ENCODE measurements around the gene KCNMA1.
A peak's percentile ranks its signal among the peaks of the same experiment; 100 is the strongest.

KCNMA1 gene

DNA sequence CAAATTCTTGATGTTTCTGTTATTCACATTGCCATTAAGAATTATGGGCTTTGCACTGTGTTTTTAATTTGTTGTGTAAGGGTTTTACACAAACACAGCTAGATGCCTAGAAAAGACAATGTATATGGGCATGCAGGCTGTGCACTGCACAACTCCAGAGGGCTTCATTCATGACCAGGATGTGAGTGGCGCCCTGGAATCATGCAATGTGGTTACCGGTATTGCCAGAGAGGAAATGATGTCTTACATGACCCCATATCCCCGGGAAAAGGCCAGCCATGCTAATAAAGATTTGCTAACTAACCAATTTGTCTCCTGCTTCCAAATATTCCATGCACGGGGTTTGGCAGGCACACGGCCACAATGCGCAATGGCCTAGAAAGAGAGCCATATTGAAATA, 16.9 kb downstream of the KCNMA1 start:
- Histone ChIP-seq H4K20me1 (peaks cover 0 to 82% (median 0%) of the 10 kb centered on the region in 11 experiments; a peak in 2 of 22 replicates), H3K27ac (no peak overlapping the region), H3K4me1 (peaks cover 54 to 67% (median 60%) of the 10 kb centered on the region in 10 experiments), H3K9ac (0 out of 22 replicates have a peak overlapping the region, but pooled peaks of 1 of the 11 experiments have one; percentile 21), H3K27me3 (no peaks in the 10 kb centered on the region), H3K4me2 (peak overlapping the region; percentile 28 to 75 (median 68)), H3K36me3 (no peaks in the 10 kb centered on the region; a peak in 1 of 22 replicates), H3K4me3 (no peak overlapping the region), H3K9me3 (replicated peaks in 1 of 11) (no peaks in the 10 kb centered on the region)
- no peak for TF ChIP-seq Cebpa-rat (IDR thresholded peaks at IDR 0.05)

DNA sequence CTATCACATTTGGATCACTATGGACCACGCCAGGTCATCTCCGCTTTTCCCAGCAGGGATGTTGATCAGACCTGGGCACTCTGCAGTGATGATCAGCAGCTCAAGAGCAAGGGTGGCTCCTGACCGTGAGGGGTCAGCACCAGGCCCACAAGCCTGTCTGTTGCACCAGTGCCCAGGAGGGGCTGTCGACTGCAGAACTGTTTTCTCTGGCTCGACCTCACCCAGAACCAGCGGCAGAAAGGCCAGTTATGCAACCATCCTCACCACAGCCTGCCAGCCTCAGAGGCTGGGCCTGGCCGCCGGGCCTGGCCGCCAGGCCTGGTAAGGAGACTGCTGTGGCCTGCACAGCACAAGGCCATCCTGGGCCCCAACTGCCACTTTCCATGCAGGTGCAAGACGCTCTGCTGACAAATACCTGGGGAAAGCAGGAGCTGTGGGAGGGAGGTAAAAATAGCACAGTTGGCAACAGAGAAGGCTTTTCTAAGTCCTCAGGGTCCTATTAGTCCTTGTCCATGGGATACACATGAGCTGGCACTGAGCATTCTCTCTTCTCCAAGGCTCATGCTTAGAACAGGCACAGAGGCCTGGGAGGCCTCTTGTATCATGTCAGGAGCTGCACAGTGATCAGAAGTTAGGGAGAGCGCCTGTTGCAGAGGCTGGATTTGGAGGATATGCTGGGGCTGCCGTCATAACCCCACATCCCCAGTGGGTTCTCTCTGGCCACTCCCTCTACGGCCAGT, 17.5 kb downstream of the KCNMA1 start:
- H3K4me1 ChIP-seq: peaks cover 48 to 61% (median 54%) of the 10 kb centered on the region in 10 experiments
- no peaks in the 10 kb centered on the region for H3K27me3 ChIP-seq
- H4K20me1 ChIP-seq: peaks cover 0 to 82% (median 0%) of the 10 kb centered on the region in 11 experiments; a peak in 2 of 22 replicates
- peak overlapping the region; percentile 28 to 75 (median 68) for H3K4me2 ChIP-seq
- H3K36me3 ChIP-seq: no peaks in the 10 kb centered on the region; a peak in 1 of 22 replicates
- no peaks in the 10 kb centered on the region for H3K9me3 ChIP-seq (replicated peaks in 1 of 11)
- H3K27ac ChIP-seq: no peak overlapping the region
- H3K4me3 ChIP-seq: no peak overlapping the region
- no peak for TF ChIP-seq Cebpa-rat (IDR thresholded peaks at IDR 0.05)
- peak overlapping the region in 1 of 11 experiments; percentile 21; a peak in 1 of 22 replicates for H3K9ac ChIP-seq

DNA sequence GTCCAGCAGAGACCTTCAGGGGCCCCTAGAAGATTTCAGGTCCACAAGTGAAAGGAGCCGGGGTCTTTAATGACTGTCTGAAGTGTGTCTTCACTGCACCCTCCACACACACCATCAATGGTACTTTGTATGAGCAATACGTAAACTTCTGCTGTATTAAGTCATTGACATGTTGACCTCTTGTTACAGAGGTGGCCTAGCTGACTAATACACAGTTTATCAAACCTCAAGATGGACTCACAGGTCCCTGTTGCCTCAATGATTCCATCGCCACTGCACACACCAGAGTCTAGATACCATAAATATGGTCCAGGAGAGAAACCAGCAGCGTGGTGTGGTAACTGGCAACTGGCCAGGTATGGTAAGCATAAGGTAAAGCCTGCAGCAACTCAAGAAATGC, 19.5 kb downstream of the KCNMA1 start:
- Histone ChIP-seq H3K4me3 (no peak overlapping the region), H3K9me3 (replicated peaks in 1 of 11) (no peaks in the 10 kb centered on the region), H3K9ac (no peak overlapping the region), H3K36me3 (no peaks in the 10 kb centered on the region), H3K27ac (no peak overlapping the region), H4K20me1 (peaks cover 0 to 95% (median 0%) of the 10 kb centered on the region in 11 experiments; a peak in 2 of 22 replicates), H3K4me1 (peaks cover 35 to 56% (median 42%) of the 10 kb centered on the region in 10 experiments), H3K4me2 (no peak overlapping the region), H3K27me3 (no peaks in the 10 kb centered on the region)
- no peak for TF ChIP-seq Cebpa-rat (IDR thresholded peaks at IDR 0.05)

DNA sequence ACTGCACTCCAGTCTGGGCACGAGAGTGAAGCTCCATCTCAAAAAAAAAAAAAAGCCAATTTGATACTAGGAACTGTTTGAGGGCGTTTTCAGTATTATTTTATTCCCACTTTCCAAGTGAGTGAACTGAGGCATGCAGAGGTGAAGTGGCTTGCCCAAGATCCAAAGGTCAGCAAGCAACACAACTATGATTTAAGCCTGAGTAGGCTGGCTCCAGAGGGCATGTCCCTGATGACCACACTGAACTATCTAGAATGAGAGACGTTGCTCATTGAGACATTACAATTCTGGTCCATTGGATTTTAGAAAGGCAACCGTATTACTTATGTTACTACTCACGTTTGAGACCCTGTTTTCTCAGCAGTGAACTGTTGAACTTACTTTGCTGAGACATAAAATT, 20.8 kb downstream of the KCNMA1 start:
- H3K9ac ChIP-seq: no peak overlapping the region
- peaks cover 23 to 46% (median 30%) of the 10 kb centered on the region in 10 experiments for H3K4me1 ChIP-seq
- no peaks in the 10 kb centered on the region for H3K27me3 ChIP-seq
- H4K20me1 ChIP-seq: peaks cover 0 to 100% (median 0%) of the 10 kb centered on the region in 11 experiments; a peak in 2 of 22 replicates
- no peaks in the 10 kb centered on the region for H3K36me3 ChIP-seq
- H3K9me3 ChIP-seq (replicated peaks in 1 of 11): no peaks in the 10 kb centered on the region
- TF ChIP-seq Cebpa-rat (IDR thresholded peaks at IDR 0.05): no peak
- no peak overlapping the region for H3K4me2 ChIP-seq
- no peak overlapping the region for H3K27ac ChIP-seq
- no peak overlapping the region for H3K4me3 ChIP-seq

- Histone ChIP-seq H3K9me3 (replicated peaks in 1 of 11) (no peaks in the 10 kb centered on the region), H3K27me3 (no peaks in the 10 kb centered on the region)
Observed at GRCh38 chr10:77614778-77615625, 22.6 kb downstream of the KCNMA1 start.

GRCh38 chr10:77613476-77614130, 24.0 kb downstream of the KCNMA1 start:
- peaks cover 6 to 37% (median 15%) of the 10 kb centered on the region in 10 experiments; a peak in 15 of 20 replicates for H3K4me1 ChIP-seq
- peaks cover 0 to 97% (median 0%) of the 10 kb centered on the region in 11 experiments; a peak in 2 of 22 replicates for H4K20me1 ChIP-seq
- H3K36me3 ChIP-seq: no peaks in the 10 kb centered on the region
- H3K4me3 ChIP-seq: no peak overlapping the region
- H3K4me2 ChIP-seq: peak overlapping the region in 8 of 11 experiments; percentile 8 to 48 (median 20); a peak in 10 of 22 replicates
- no peak for TF ChIP-seq Cebpa-rat (IDR thresholded peaks at IDR 0.05)
- H3K27ac ChIP-seq: no peak overlapping the region
- no peaks in the 10 kb centered on the region for H3K27me3 ChIP-seq
- no peak overlapping the region for H3K9ac ChIP-seq
- no peaks in the 10 kb centered on the region for H3K9me3 ChIP-seq (replicated peaks in 1 of 11)

More at GRCh38 chr10:77614778-77615625, 22.6 kb downstream of the KCNMA1 start:
- Histone ChIP-seq H4K20me1 (peaks cover 0 to 100% (median 0%) of the 10 kb centered on the region in 11 experiments; a peak in 2 of 22 replicates), H3K4me3 (no peak overlapping the region), H3K9ac (no peak overlapping the region), H3K4me1 (peaks cover 8 to 37% (median 16%) of the 10 kb centered on the region in 10 experiments), H3K27ac (no peak overlapping the region), H3K4me2 (no peak overlapping the region), H3K36me3 (no peaks in the 10 kb centered on the region)
- no peak for TF ChIP-seq Cebpa-rat (IDR thresholded peaks at IDR 0.05)

DNA sequence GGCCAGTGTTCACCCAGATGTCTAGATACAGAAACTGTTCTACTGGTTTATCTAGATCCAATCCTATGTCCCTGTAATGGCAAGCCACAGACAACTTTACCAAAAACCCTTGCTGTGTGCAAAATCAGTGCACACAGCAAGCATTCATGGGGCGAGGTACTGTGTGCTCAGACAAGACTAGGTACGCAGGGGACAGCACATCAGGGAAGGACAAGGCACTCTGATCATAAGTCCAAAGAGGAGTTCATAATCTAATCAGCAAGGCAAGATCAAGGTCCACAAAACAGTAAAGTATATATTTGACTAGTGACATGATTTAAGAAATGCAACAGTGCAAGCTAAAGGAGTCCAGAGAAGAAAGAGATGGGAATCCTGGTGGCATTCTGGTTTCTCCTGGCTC, 25.9 kb downstream of the KCNMA1 start:
- no peaks in the 10 kb centered on the region for H3K9me3 ChIP-seq (replicated peaks in 1 of 11)
- H3K4me1 ChIP-seq: peaks cover 15 to 55% (median 27%) of the 10 kb centered on the region in 10 experiments
- no peak overlapping the region for H3K4me3 ChIP-seq
- H4K20me1 ChIP-seq: peaks cover 0 to 97% (median 0%) of the 10 kb centered on the region in 11 experiments; a peak in 2 of 22 replicates
- no peak overlapping the region for H3K9ac ChIP-seq
- TF ChIP-seq Cebpa-rat (IDR thresholded peaks at IDR 0.05): no peak
- no peaks in the 10 kb centered on the region for H3K36me3 ChIP-seq
- no peak overlapping the region for H3K27ac ChIP-seq
- no peak overlapping the region for H3K4me2 ChIP-seq
- H3K27me3 ChIP-seq: no peaks in the 10 kb centered on the region

- TF ChIP-seq Cebpa-rat (IDR thresholded peaks at IDR 0.05): no peak
- Histone ChIP-seq H3K9ac (no peak overlapping the region), H3K27ac (no peak overlapping the region), H3K4me3 (no peak overlapping the region), H3K9me3 (replicated peaks in 1 of 11) (no peaks in the 10 kb centered on the region), H3K4me1 (peaks cover 16 to 58% (median 31%) of the 10 kb centered on the region in 10 experiments), H3K36me3 (no peaks in the 10 kb centered on the region), H3K27me3 (no peaks in the 10 kb centered on the region), H4K20me1 (peaks cover 0 to 97% (median 0%) of the 10 kb centered on the region in 11 experiments; a peak in 2 of 22 replicates), H3K4me2 (no peak overlapping the region)
Observed at GRCh38 chr10:77611221-77611620, 26.4 kb downstream of the KCNMA1 start.

Measured in BLaER1 treated with 17β-estradiol and CSF1 and Interleukin-3, amounts not matched to agents 10 nM and 100 nM (cell line).